Tibial nerve (tissue), 4 donors: ENCODE measurements around the gene GPR146. TPM values are rescaled to one million over a fixed set of nuclear protein-coding genes. Genes with fewer than 3 reads are reported as not detected.

Experiments used
- DNase-seq, 2 donors: peaks; one replicate each; pipeline ENCODE4 v3.0.0-alpha.2; 2019; ENCODE audit warnings: low spot score in 2 of 2
- H3K27ac ChIP-seq, 4 donors: fragments of 200-600 bp; sonication (generic) in 3 of 4; one replicate each; pipeline ENCODE4 v1.5.1; 2017 to 2019; ENCODE audit warnings: mild to moderate bottlenecking in 1 of 4
- H3K27me3 ChIP-seq, 2 donors: fragments of 200-600 bp; sonication (generic) in 1 of 2; one replicate each; pipeline versions ENCODE4 v1.5.1 to v1.6.0; 2017 to 2019
- H3K36me3 ChIP-seq, 3 donors: fragments of 200-600 bp; sonication (generic); one replicate each; pipeline ENCODE4 v1.5.1; 2018 to 2019
- H3K4me1 ChIP-seq, 4 donors: fragments of 200-600 bp; sonication (generic) in 3 of 4; one replicate each; pipeline ENCODE4 v1.5.1; 2017 to 2019
- H3K4me3 ChIP-seq, 4 donors: fragments of 200-600 bp; sonication (generic) in 3 of 4; one replicate each; pipeline ENCODE4 v1.5.1; 2017 to 2019; ENCODE audit warnings: mild to moderate bottlenecking in 1 of 4, moderate library complexity in 1 of 4
- H3K9me3 ChIP-seq, 4 donors: fragments of 200-600 bp; sonication (generic) in 3 of 4; one replicate each; pipeline ENCODE4 v1.5.1; 2017 to 2019
- EP300 ChIP-seq, 2 donors: sonication (generic); formaldehyde crosslinking; IDR thresholded peaks; one replicate each; pipeline ENCODE4 v1.6.1; 2017; ENCODE audit warnings: antibody characterized with exemption in 2 of 2, mild to moderate bottlenecking in 1 of 2
- POLR2A ChIP-seq, 2 donors: fragments of 450-650 bp; IDR thresholded peaks; one replicate each; pipeline ENCODE4 v1.6.1; 2017; ENCODE audit warnings: antibody characterized with exemption in 2 of 2, mild to moderate bottlenecking in 2 of 2, moderate library complexity in 2 of 2
- WGBS, 2 donors: methylation state at CpG; one replicate each; pipeline ENCODE4 v1.1.5; 2018; 5-methylcytosine and 5-hydroxymethylcytosine counted together
- total RNA-seq, 4 donors: library from RNA; depleted of rRNA; stranded (reverse); fragments of >200 nt; gene quantifications; one replicate each; pipeline ENCODE4 v1.1.0, GENCODE V29; 2016
- TF ChIP-seq, protein P1 (sequence below), 5 experiments: fragments of 200-600 bp in 3 of 5; fragments of 450-650 bp in 2 of 5; sonication (generic) in 3 of 5; IDR thresholded peaks; one replicate each; pipeline ENCODE4 v1.5.1; 2016 to 2019; ENCODE audit warnings: antibody characterized with exemption in 5 of 5, mild to moderate bottlenecking in 3 of 5, moderate library complexity in 2 of 5

Gene GPR146
- total RNA-seq, 4 donors from 2014 or later = 27.8 to 91.8 (median 59.1) TPM

DNA sequence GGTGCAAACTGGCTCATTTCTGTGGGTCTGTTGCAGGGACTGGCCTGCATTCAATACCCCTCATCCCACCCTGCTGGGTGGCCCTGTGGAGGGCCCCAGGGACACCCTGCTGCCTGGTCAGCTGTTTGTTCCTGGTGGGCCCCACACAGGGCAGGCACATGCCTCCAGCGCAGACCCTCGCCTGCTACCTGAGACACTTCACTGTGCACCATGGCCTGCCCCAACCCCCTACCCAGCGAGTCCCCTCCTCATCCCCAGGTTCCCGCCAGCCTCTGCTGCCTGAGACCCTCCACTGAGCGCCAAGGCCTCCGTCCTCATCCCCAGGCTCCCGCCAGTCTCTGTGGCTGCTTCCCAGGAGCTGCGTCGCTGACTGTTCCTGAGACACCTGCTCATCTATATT is 16.8 kb downstream of the GPR146 start:
- 92 to 100% methylated on average over 7 to 9 of the region's 9 CpGs for WGBS, 2 donors
- no peak for DNase-seq
- no peak overlapping the region for H3K4me3 ChIP-seq
- H3K4me1 ChIP-seq = peaks cover 0 to 62% (median 30%) of the 10 kb centered on the region in 4 donors
- H3K36me3 ChIP-seq = peaks cover 0 to 18% (median 2%) of the 10 kb centered on the region in 3 donors
- H3K27me3 ChIP-seq = no peaks in the 10 kb centered on the region
- H3K9me3 ChIP-seq = no peaks in the 10 kb centered on the region
- H3K27ac ChIP-seq = peak overlapping the region in 3 of 4 donors; percentile 81 to 98 (median 96)
- TF ChIP-seq, protein P1, sequence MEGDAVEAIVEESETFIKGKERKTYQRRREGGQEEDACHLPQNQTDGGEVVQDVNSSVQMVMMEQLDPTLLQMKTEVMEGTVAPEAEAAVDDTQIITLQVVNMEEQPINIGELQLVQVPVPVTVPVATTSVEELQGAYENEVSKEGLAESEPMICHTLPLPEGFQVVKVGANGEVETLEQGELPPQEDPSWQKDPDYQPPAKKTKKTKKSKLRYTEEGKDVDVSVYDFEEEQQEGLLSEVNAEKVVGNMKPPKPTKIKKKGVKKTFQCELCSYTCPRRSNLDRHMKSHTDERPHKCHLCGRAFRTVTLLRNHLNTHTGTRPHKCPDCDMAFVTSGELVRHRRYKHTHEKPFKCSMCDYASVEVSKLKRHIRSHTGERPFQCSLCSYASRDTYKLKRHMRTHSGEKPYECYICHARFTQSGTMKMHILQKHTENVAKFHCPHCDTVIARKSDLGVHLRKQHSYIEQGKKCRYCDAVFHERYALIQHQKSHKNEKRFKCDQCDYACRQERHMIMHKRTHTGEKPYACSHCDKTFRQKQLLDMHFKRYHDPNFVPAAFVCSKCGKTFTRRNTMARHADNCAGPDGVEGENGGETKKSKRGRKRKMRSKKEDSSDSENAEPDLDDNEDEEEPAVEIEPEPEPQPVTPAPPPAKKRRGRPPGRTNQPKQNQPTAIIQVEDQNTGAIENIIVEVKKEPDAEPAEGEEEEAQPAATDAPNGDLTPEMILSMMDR (IDR thresholded peaks at IDR 0.05) = no peak
- no peak for TF ChIP-seq POLR2A (IDR thresholded peaks at IDR 0.05)
- TF ChIP-seq EP300 (IDR thresholded peaks at IDR 0.05) = no peak

DNA sequence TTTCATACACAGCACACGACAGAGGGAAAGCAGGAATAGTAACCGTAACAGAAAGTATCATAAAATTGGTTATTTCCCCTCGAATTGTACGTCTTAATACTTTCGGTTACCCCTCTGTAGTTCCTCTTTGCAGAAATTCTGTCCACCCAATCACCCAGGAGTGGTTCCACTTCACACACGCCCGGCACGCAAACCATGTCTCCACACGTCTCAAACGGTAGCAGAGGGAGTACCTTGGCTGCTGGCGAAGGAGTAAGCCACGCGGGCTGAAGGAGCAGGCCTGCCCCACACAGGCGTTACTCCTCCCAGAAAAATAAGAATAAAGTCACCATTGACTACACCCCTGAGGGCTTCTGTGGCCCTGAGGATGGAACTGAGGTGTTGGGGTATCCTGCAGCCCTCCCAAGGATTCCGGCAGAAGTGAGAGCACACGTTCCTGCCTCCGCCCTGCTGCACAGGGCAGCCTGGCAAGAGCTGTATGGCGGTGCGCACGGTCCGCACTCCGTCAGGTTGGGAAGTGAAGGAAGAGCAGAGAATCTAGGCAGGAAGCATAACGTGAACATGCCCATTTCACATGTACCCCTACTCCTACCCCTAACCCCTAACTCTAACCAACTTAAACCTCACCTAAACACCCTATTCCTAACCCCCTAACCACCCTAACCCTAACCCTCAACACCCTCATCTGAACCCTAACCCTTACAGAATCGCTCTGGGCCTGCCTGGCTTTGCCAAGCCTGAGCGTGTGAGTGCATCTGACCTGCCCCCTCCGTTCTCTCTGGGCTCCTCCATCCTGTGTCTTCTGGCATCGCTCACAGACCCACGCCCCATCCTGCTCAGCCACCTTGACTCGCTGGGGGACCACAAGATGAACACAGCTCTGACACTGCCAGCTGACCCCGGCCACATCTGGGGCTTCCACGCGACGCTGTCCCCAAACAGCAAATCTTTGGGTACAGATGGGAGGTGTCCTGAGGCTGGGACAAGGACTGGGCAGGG is 18.2 kb downstream of the GPR146 start:
- peaks cover 0 to 48% (median 24%) of the 10 kb centered on the region in 4 donors for H3K4me1 ChIP-seq
- H3K27me3 ChIP-seq = no peaks in the 10 kb centered on the region
- TF ChIP-seq, protein P1 (IDR thresholded peaks at IDR 0.05) = no peak
- TF ChIP-seq POLR2A (IDR thresholded peaks at IDR 0.05) = no peak
- no peak for TF ChIP-seq EP300 (IDR thresholded peaks at IDR 0.05)
- H3K9me3 ChIP-seq = no peaks in the 10 kb centered on the region
- peaks cover 0 to 9% (median 2%) of the 10 kb centered on the region in 3 donors for H3K36me3 ChIP-seq
- H3K27ac ChIP-seq = no peak overlapping the region
- DNase-seq = no peak
- H3K4me3 ChIP-seq = no peak overlapping the region
- 86 to 87% methylated on average over 33 of the region's 33 CpGs for WGBS, 2 donors

DNA sequence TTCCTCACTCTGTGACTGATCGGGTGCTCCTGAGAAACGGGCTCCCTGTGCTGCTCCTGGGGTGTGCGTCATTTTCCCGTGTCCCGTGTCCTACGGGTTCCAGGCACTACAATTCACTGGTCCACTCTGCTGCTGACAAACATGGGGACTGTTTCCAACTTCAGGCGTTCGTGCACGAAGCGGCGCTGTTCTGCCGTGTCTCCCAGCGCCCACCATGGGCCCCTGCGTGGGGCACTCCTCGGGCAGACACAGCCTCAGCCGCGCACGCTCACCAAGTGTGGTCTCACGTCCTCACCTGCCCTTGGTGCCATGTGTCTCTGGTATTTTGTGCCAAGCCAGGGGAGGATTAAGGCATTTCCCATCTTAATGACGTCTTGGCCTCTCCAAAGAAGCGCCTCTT is 19.0 kb downstream of the GPR146 start:
- Histone ChIP-seq H3K9me3 (no peaks in the 10 kb centered on the region), H3K36me3 (peaks cover 0 to 2% (median 0%) of the 10 kb centered on the region in 3 donors), H3K27me3 (no peaks in the 10 kb centered on the region), H3K27ac (no peak overlapping the region), H3K4me3 (no peak overlapping the region), H3K4me1 (peaks cover 0 to 41% (median 23%) of the 10 kb centered on the region in 4 donors)
- no peak for DNase-seq
- WGBS, 2 donors = 91 to 95% methylated on average over 16 to 21 of the region's 21 CpGs
- no peak for TF ChIP-seq POLR2A (IDR thresholded peaks at IDR 0.05)
- no peak for TF ChIP-seq EP300 (IDR thresholded peaks at IDR 0.05)
- TF ChIP-seq, protein P1 (IDR thresholded peaks at IDR 0.05) = no peak

DNA sequence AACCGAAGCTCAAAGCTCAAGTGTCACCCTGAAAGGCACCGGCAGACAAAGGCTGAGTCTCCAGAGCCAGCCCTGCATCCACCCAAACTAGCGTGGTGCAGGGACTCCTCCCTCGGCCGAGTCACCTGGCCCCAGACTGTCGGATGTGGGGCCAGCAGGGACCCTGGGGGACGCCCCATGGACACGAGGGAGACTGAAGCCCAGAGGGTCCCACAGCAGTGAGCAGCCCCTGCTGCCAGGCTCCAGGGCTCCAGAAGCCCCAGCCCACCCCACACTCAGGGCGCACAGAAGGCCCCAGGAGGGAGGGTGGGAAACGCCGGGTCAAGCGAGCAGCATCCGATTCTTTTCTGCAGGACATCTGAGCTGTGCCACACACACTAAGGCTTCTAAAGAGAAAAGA is 20.2 kb downstream of the GPR146 start:
- H3K27ac ChIP-seq = no peak overlapping the region
- H3K4me1 ChIP-seq = peaks cover 0 to 32% (median 21%) of the 10 kb centered on the region in 4 donors
- DNase-seq = no peak
- no peaks in the 10 kb centered on the region for H3K36me3 ChIP-seq
- no peaks in the 10 kb centered on the region for H3K9me3 ChIP-seq
- H3K4me3 ChIP-seq = no peak overlapping the region
- H3K27me3 ChIP-seq = no peaks in the 10 kb centered on the region
- TF ChIP-seq, protein P1 (IDR thresholded peaks at IDR 0.05) = no peak
- TF ChIP-seq POLR2A (IDR thresholded peaks at IDR 0.05) (no peak), EP300 (IDR thresholded peaks at IDR 0.05) (no peak)
- 84 to 85% methylated on average over 12 to 13 of the region's 13 CpGs for WGBS, 2 donors

DNA sequence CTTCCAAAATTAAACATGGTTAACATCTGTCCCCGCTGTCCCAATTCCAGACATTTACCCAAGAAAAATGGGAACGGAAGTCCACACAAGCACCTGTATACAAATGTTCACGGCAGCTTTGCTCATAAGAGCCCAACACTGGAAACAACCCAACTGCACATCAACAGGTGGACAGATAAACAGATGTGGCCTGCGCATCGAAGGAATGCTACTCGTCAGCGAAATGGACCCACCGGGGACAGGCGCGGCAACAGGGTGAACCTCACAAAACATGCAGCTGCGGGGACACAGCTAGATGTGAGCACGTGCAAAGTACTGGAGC is 20.9 kb downstream of the GPR146 start:
- Histone ChIP-seq H3K27ac (peak overlapping the region in 1 of 4 donors; percentile 41), H3K27me3 (no peaks in the 10 kb centered on the region), H3K4me3 (peak overlapping the region in 2 of 4 donors; percentile 17 to 27), H3K36me3 (no peaks in the 10 kb centered on the region), H3K9me3 (no peaks in the 10 kb centered on the region), H3K4me1 (peaks cover 0 to 28% (median 18%) of the 10 kb centered on the region in 4 donors)
- no peak for DNase-seq
- 67 to 77% methylated on average over 12 of the region's 12 CpGs for WGBS, 2 donors
- TF ChIP-seq EP300 (IDR thresholded peaks at IDR 0.05) = no peak
- TF ChIP-seq POLR2A (IDR thresholded peaks at IDR 0.05) = no peak
- TF ChIP-seq, protein P1 (IDR thresholded peaks at IDR 0.05) = no peak
